SK-N-SH (cell line): ENCODE results near the gene ROBO1. TPM values are rescaled to one million over a fixed set of nuclear protein-coding genes. Genes with fewer than 3 reads are reported as not detected.
A peak's percentile ranks its signal among the peaks of the same experiment; 100 is the strongest.

Source experiments
- CTCF ChIA-PET: fragments of 300-600, 350-600 bp; formaldehyde crosslinking; extraction: SDS; loops from one replicate; lab custom pipeline; 2021; lab: Yijun Ruan, JAX
- POLR2A ChIA-PET: fragments of 350-600 bp; sonication (Branson Sonifier 250); formaldehyde crosslinking; extraction: SDS; loops from one replicate; lab custom pipeline; 2020; ENCODE audit warnings: antibody characterized with exemption, inconsistent platforms; lab: Yijun Ruan, JAX
- DNase-seq: peaks from one replicate; pipeline ENCODE4 v3.0.0; 2012
- H2AFZ ChIP-seq: fragments of 200-600 bp; sonication (generic); 2 replicates; pipeline ENCODE4 v1.8.1; 2016; ENCODE audit warnings: antibody characterized with exemption, mild to moderate bottlenecking, low read depth
- H3F3A ChIP-seq: fragments of 200-600 bp; sonication (generic); replicated peaks from 2 replicates; pipeline ENCODE3; 2016; ENCODE audit warnings: antibody characterized with exemption, mild to moderate bottlenecking; ENCODE audit not compliant: insufficient read depth
- H3K27ac ChIP-seq, 2 experiments: fragments of 200-500 bp in 1 of 2; fragments of 200-600 bp in 1 of 2; sonication (Bioruptor generic) in 1 of 2; sonication (generic), shearing (Covaris generic) in 1 of 2; 2 replicates each; pipeline versions ENCODE4 v1.5.1 to v1.6.1; 2014 to 2016; ENCODE audit warnings: low read depth in 2 of 2, inconsistent platforms in 1 of 2, low read length in 1 of 2, mild to moderate bottlenecking in 1 of 2, mixed read lengths in 1 of 2
- H3K27me3 ChIP-seq: fragments of 200-600 bp; sonication (generic), shearing (Covaris generic); 2 replicates; pipeline ENCODE4 v1.6.1; 2016; ENCODE audit warnings: mixed run types; ENCODE audit not compliant: insufficient read depth
- H3K36me3 ChIP-seq, 2 experiments: fragments of 200-500 bp in 1 of 2; fragments of 200-600 bp in 1 of 2; sonication (Bioruptor generic) in 1 of 2; sonication (generic) in 1 of 2; replicated peaks in 1 of 2; 2 replicates each; pipeline versions ENCODE3 to v1.5.1; 2014 to 2016; ENCODE audit warnings: low read length in 1 of 2, mild to moderate bottlenecking in 1 of 2; ENCODE audit not compliant: insufficient read depth in 2 of 2, control insufficient read depth in 1 of 2
- H3K4me1 ChIP-seq, 2 experiments: fragments of 200-500 bp in 1 of 2; fragments of 200-600 bp in 1 of 2; sonication (Bioruptor generic) in 1 of 2; sonication (generic), shearing (Covaris generic) in 1 of 2; 2 replicates each; pipeline versions ENCODE4 v1.5.1 to v1.6.1; 2014 to 2016; ENCODE audit warnings: low read depth in 1 of 2, low read length in 1 of 2, mixed run types in 1 of 2; ENCODE audit not compliant: insufficient read depth in 2 of 2, control insufficient read depth in 1 of 2
- H3K4me2 ChIP-seq: fragments of 200-600 bp; sonication (generic), shearing (Covaris generic); 2 replicates; pipeline ENCODE4 v1.6.1; 2017; ENCODE audit warnings: mixed run types
- H3K4me3 ChIP-seq, 2 experiments: fragments of 200-500 bp in 1 of 2; fragments of 200-600 bp in 1 of 2; sonication (Bioruptor generic) in 1 of 2; sonication (generic), shearing (Covaris generic) in 1 of 2; 2 replicates each; pipeline versions ENCODE4 v1.5.1 to v1.8.1; 2014 to 2016; ENCODE audit warnings: low read depth in 2 of 2, inconsistent platforms in 1 of 2, low read length in 1 of 2, mild to moderate bottlenecking in 1 of 2, mixed read lengths in 1 of 2, moderate library complexity in 1 of 2
- H3K79me2 ChIP-seq: fragments of 200-600 bp; sonication (generic); 2 replicates; pipeline ENCODE4 v1.8.1; 2017; ENCODE audit warnings: mild to moderate bottlenecking; ENCODE audit not compliant: insufficient read depth
- H3K9ac ChIP-seq: fragments of 200-600 bp; sonication (generic); 2 replicates; pipeline ENCODE4 v1.6.1; 2017; ENCODE audit warnings: mixed run types
- H3K9me2 ChIP-seq: fragments of 200-600 bp; sonication (generic); 2 replicates; pipeline ENCODE4 v1.6.1; 2017; ENCODE audit warnings: mixed run types
- H3K9me3 ChIP-seq: fragments of 200-600 bp; sonication (generic); 2 replicates; pipeline ENCODE4 v1.6.1; 2017; ENCODE audit warnings: mixed run types, mild to moderate bottlenecking, moderate library complexity
- H4K20me1 ChIP-seq: fragments of 200-600 bp; sonication (generic); 2 replicates; pipeline ENCODE4 v1.6.1; 2017; ENCODE audit warnings: mild to moderate bottlenecking, mixed run types; ENCODE audit not compliant: insufficient read depth
- CHD2 ChIP-seq: fragments of 150-350 bp; IDR thresholded peaks from 2 replicates; pipeline ENCODE4 v1.6.1; 2018; ENCODE audit warnings: low read length; ENCODE audit not compliant: partially characterized antibody
- EZH2phosphoT487 ChIP-seq: fragments of 200-600 bp; sonication (generic); IDR thresholded peaks from 2 replicates; pipeline ENCODE4 v1.6.1; 2017; ENCODE audit warnings: low read depth, mixed run types, mild to moderate bottlenecking, antibody characterized with exemption, moderate library complexity, borderline replicate concordance
- FOSL2 ChIP-seq: IDR thresholded peaks from 2 replicates; pipeline ENCODE4 v1.4.0; 2012; ENCODE audit warnings: low read depth, mild to moderate bottlenecking, moderate library complexity, borderline replicate concordance
- GABPA ChIP-seq: IDR thresholded peaks from 2 replicates; pipeline ENCODE4 v1.4.0; 2012; ENCODE audit warnings: low read depth, mild to moderate bottlenecking
- GATA2 ChIP-seq: sonication (generic); formaldehyde crosslinking; IDR thresholded peaks from 2 replicates; pipeline ENCODE4 v1.5.0; 2020; ENCODE audit warnings: mild to moderate bottlenecking, missing genetic modification reagents
- JUND ChIP-seq: IDR thresholded peaks from 2 replicates; pipeline ENCODE4 v1.4.0; 2012
- MXI1 ChIP-seq: IDR thresholded peaks from 2 replicates; pipeline ENCODE4 v1.6.1; 2012; ENCODE audit warnings: mild to moderate bottlenecking, low read depth, low read length, improper control_type of control experiment
- NFIC ChIP-seq: IDR thresholded peaks from 2 replicates; pipeline ENCODE4 v1.4.0; 2012; ENCODE audit warnings: borderline replicate concordance
- POLR2AphosphoS5 ChIP-seq: IDR thresholded peaks from 2 replicates; pipeline ENCODE4 v1.6.1; 2012; ENCODE audit warnings: low read depth, low read length
- RAD21 ChIP-seq: IDR thresholded peaks from 2 replicates; pipeline ENCODE4 v1.6.1; 2012; ENCODE audit warnings: mild to moderate bottlenecking, low read length
- RCOR1 ChIP-seq: fragments of 150-350 bp; IDR thresholded peaks from 2 replicates; pipeline ENCODE4 v1.6.1; 2017; ENCODE audit warnings: antibody characterized with exemption, low read length
- RFX5 ChIP-seq: IDR thresholded peaks from 2 replicates; pipeline ENCODE4 v1.6.1; 2012; ENCODE audit warnings: mild to moderate bottlenecking, improper control_type of control experiment, low read length
- SIN3A ChIP-seq: IDR thresholded peaks from 2 replicates; pipeline ENCODE4 v1.6.1; 2012; ENCODE audit warnings: low read depth, mild to moderate bottlenecking, low read length, moderate library complexity, borderline replicate concordance
- TAF1 ChIP-seq: IDR thresholded peaks from 2 replicates; pipeline ENCODE4 v1.6.1; 2012; ENCODE audit warnings: low read depth, mild to moderate bottlenecking, low read length, moderate library complexity, borderline replicate concordance
- TCF12 ChIP-seq: IDR thresholded peaks from 2 replicates; pipeline ENCODE4 v1.4.0; 2012
- TEAD4 ChIP-seq: IDR thresholded peaks from 2 replicates; pipeline ENCODE4 v1.4.0; 2012; ENCODE audit warnings: mild to moderate bottlenecking, borderline replicate concordance; ENCODE audit not compliant: insufficient read depth
- USF1 ChIP-seq: IDR thresholded peaks from 2 replicates; pipeline ENCODE4 v1.4.0; 2012; ENCODE audit warnings: low read depth, borderline replicate concordance
- USF2 ChIP-seq: fragments of 150-350 bp; IDR thresholded peaks from 2 replicates; pipeline ENCODE4 v1.6.1; 2017; ENCODE audit warnings: antibody characterized with exemption, low read length, low read depth, borderline replicate concordance
- ZBTB33 ChIP-seq: IDR thresholded peaks from 2 replicates; pipeline ENCODE4 v1.4.0; 2012; ENCODE audit warnings: low read depth, borderline replicate concordance
- WGBS: methylation state at CpG from one replicate; pipeline ENCODE4 v1.1.6; 2017; ENCODE audit warnings: low lambda C conversion rate; 5-methylcytosine and 5-hydroxymethylcytosine counted together
- polyA plus RNA-seq, 3 experiments: library from polyadenylated mRNA; depleted of rRNA; stranded (reverse); fragments of >200 nt; gene quantifications; 2 replicates each; pipeline ENCODE4 v1.2.3, GENCODE V29; 2012
- TF ChIP-seq, protein P1 (sequence below): IDR thresholded peaks from 2 replicates; pipeline ENCODE4; 2012
- TF ChIP-seq, protein P2 (sequence below): IDR thresholded peaks from 2 replicates; pipeline ENCODE4 v1.4.0; 2012; ENCODE audit warnings: low read depth

The ROBO1 gene
- polyA plus RNA-seq, 1 of the 3 experiments (the other 2 are of a cell fraction) = 22.7 TPM

DNA sequence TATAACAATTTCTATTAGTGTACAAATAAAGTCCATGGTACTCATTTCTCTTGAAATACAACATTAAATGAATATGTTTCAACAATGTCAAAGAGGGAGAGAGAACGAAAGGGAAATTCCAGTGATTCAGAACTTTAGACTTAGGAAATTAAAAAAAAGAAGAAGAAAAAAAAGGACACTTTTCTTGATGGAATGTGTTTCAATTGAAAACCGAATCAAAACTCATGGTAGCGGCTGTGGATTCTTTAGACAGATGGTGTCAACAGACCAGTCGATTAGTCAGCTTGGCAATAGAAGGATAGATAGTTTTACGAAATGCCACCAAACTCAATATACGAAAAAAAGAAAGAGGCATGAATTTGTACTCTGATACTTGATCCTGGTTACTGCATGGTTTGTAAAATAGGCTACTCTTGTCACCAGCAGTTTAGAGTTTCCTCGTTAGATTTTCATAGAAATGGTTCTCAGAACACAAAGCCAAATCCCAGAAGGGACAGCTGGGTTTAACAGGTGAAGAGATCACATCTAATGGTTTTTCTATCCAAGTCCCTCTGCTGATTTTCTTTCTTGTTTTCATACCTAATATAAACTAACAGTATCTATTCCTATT is 793.5 kb downstream of the ROBO1 start:
- H3F3A ChIP-seq = peaks cover 27% of the 10 kb centered on the region
- no peak for DNase-seq
- peak overlapping the region; percentile 22 to 56; a peak in 3 of 4 replicates for H3K4me3 ChIP-seq
- ChIA-PET CTCF (interaction anchor here (1.8 to 2.1 kb wide), 2 partner anchors 14 kb away, joined by 5 to 6 read pairs; no protein-coding TSS in a partner anchor), POLR2A (no interaction called here)
- peaks cover 12 to 18% of the 10 kb centered on the region in 2 experiments; a peak in 2 of 4 replicates for H3K4me1 ChIP-seq
- H3K27ac ChIP-seq = peak overlapping the region; percentile 67 to 77; a peak in 3 of 4 replicates
- peaks cover 60% of the 10 kb centered on the region for H3K79me2 ChIP-seq
- H3K9me2 ChIP-seq = no peaks in the 10 kb centered on the region
- H3K36me3 ChIP-seq = no peaks in the 10 kb centered on the region
- H4K20me1 ChIP-seq = no peaks in the 10 kb centered on the region
- 12% methylated on average over 7 of the region's 7 CpGs for WGBS
- peak overlapping the region; percentile 66; the same call in 1 of the 2 replicates for H2AFZ ChIP-seq
- no peaks in the 10 kb centered on the region for H3K9me3 ChIP-seq
- TF ChIP-seq GABPA (no peak), TEAD4 (no peak; the same call in 1 of the 2 replicates), NFIC (peak; percentile 17; the same call in 1 of the 2 replicates), TCF12 (peak; percentile 55), RFX5 (no peak), USF2 (no peak), SIN3A (no peak), RCOR1 (no peak), TAF1 (no peak), GATA2 (CRISPR knock-in tag) (no peak), MXI1 (no peak), ZBTB33 (no peak), EZH2phosphoT487 (no peak), RAD21 (no peak), USF1 (no peak), FOSL2 (0 out of 2 replicates have a peak, but pooled peaks have one; percentile 4), POLR2AphosphoS5 (no peak), CHD2 (no peak), JUND (no peak)
- TF ChIP-seq, protein P1, sequence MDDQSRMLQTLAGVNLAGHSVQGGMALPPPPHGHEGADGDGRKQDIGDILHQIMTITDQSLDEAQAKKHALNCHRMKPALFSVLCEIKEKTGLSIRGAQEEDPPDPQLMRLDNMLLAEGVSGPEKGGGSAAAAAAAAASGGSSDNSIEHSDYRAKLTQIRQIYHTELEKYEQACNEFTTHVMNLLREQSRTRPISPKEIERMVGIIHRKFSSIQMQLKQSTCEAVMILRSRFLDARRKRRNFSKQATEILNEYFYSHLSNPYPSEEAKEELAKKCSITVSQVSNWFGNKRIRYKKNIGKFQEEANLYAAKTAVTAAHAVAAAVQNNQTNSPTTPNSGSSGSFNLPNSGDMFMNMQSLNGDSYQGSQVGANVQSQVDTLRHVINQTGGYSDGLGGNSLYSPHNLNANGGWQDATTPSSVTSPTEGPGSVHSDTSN = peak; percentile 47; the same call in 1 of the 2 replicates
- TF ChIP-seq, protein P2, sequence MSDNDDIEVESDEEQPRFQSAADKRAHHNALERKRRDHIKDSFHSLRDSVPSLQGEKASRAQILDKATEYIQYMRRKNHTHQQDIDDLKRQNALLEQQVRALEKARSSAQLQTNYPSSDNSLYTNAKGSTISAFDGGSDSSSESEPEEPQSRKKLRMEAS = no peak
- no peaks in the 10 kb centered on the region for H3K27me3 ChIP-seq
- H3K9ac ChIP-seq = peak overlapping the region; percentile 51; the same call in 1 of the 2 replicates
- H3K4me2 ChIP-seq = peak overlapping the region; percentile 61
